Measurements from ENCODE around the gene POLD4. TPM values are rescaled to one million over a fixed set of nuclear protein-coding genes. Genes with fewer than 3 reads are reported as not detected.
A peak's percentile ranks its signal among the peaks of the same experiment; 100 is the strongest.

Gene POLD4
- total RNA-seq, 1 experiment from 2014 or later: 21.8 TPM

DNA sequence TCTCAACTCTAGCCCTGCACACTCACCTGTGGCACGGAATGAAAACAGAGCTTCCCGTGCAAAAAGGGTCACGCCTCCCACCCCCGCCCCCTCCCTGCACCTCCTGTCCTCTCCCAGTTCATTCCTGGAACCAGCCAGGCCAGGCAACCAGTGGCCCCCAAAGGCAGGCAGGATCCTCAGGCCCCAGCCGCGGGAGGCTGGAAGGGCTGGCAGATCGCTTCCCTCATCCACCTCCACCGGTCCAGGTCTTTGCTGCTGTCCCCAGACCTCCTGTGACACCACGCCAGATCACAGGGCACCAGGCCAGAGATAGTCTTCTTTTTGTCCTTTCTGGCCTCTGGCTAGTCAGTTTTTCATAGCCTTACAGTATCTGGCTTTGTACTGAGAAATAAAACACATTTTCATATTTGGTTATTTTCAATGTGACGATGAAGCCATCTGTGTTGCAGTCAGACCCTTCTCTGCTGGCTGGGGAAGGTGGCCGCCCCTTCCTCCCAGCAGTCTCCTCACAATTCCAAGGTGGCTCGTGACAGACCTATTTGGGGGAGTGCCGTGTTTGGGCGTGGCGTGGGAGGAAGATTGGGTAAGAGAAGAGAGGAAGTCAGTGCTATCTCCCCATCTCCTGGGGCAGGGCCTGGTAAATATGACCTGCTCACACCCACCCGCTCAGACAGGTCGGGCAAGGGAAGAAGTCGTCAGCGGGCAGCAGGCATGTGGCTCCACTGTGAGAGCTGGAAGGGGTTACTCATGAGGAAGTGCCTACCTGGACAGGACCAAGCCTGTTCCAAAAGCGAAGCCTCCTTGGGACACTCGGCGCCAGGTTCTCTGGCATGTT, 40.9 kb downstream of the POLD4 start:
- in situ Hi-C loops (cut with HindIII; ENCODE audit: low pct_unique_long_range_greater_than_20kb, low sequenced_read_pairs): no loop called here

DNA sequence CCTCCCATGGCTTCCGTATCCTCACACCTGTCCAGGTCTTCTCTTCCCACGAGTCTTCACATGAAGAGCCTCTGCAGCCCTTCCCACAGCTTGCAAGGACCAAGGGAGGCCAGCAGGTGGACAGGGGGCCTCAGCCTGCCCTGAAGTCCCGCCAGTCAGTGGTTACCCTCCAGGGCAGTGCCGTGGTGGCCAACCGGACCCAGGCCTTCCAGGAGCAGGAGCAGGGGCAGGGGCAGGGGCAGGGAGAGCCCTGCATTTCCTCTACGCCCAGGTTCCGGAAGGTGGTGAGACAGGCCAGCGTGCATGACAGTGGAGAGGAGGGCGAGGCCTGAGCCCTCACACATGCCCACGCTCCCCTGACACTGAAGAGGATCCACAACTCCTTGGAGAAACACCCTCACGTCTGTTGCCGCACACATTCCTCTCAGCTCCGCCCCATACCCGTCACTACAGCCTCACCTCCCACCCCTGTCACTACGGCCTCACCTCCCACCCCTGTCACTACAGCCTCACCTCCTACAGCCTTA, 41.7 kb downstream of the POLD4 start:
- in situ Hi-C loops (cut with HindIII; ENCODE audit: low pct_unique_long_range_greater_than_20kb, low sequenced_read_pairs): no loop called here
- DNase-seq (ENCODE audit: low read depth, low spot score): no peak

More for the DNA sequence above, 40.9 kb downstream of the POLD4 start:
- no peak for DNase-seq (ENCODE audit: low read depth, low spot score)

DNA sequence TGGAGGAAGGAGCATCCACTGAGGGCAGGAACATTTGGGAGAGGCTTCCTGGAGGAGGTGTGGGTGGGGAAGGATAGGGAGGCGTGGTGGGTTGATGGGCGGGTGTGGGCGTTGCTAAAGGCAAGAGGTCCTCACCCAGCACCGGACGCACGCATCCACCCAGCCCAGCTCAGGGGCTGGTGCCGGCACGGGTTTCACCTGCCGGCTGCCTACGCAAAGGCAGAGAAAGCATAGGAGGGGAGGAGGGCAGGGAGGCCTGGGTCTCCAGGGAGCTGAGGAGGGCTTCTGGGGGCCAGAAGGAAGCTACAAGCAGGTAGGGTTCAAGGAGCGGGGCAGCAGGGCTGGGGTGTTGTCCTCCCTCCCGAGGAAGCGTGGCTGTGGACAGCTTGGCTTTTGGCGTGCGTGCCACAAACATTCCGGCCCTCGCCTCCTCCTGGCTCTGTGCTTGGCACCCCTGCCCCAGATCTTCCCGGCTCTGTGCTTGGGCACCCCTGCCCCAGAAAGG, 42.2 kb downstream of the POLD4 start:
- in situ Hi-C loops (cut with HindIII; ENCODE audit: low pct_unique_long_range_greater_than_20kb, low sequenced_read_pairs): no loop called here

DNA sequence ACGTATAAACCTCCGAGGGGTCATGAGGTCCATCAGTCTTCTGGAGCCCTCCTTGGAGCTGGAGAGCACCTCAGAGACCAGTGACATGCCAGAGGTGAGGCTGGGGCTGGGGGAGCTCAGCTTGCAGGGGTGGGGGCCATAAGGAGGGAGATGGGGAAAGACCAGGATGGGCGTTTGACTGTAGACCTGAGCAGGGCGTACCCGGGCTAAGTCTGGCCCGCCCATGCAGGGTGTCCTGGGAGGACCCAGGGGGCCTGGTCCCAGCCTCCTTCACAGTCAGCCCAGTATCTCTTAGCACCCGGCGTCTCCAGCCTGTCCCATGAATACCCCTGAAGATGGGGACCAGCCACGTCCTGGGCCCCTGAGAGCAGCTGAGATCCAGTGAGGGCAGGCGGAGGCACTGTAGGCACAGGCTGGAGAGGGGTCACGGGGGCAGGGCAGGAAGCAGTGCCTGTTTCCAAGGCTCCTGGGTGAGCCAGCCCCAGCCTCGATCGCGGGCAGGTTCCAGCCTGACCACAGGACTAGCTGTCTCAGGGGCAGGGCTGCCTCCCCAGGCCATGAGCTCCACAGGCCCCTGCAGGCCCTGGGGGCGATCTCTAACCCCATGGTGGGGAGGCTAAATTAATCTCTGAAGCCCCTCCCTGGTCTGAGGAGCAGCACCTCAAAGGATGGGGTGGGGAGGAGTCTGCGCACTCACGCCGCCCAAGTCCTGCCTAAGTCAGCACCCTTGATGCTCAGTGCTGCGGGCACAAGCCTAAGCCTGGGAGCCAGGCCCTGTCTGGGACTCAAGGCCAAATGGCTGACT, 42.9 kb downstream of the POLD4 start:
- in situ Hi-C loops (cut with HindIII; ENCODE audit: low pct_unique_long_range_greater_than_20kb, low sequenced_read_pairs): no loop called here
- no peak for DNase-seq (ENCODE audit: low read depth, low spot score)

More for the DNA sequence above, 42.2 kb downstream of the POLD4 start:
- DNase-seq (ENCODE audit: low read depth, low spot score): no peak

DNA sequence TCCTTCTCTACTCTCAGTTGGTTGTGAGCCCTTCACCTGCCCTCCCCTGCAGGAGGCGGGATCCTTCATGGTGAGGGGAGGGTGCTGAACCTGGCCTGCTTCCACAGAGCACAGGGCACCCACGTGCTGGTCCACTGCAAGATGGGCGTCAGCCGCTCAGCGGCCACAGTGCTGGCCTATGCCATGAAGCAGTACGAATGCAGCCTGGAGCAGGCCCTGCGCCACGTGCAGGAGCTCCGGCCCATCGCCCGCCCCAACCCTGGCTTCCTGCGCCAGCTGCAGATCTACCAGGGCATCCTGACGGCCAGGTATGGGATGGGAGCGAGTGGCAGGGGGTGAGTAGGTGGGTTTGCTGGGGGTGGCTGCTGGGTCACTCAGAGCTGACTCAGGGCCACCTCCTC, 43.7 kb downstream of the POLD4 start:
- in situ Hi-C loops (cut with HindIII; ENCODE audit: low pct_unique_long_range_greater_than_20kb, low sequenced_read_pairs): no loop called here
- DNase-seq (ENCODE audit: low read depth, low spot score): no peak

DNA sequence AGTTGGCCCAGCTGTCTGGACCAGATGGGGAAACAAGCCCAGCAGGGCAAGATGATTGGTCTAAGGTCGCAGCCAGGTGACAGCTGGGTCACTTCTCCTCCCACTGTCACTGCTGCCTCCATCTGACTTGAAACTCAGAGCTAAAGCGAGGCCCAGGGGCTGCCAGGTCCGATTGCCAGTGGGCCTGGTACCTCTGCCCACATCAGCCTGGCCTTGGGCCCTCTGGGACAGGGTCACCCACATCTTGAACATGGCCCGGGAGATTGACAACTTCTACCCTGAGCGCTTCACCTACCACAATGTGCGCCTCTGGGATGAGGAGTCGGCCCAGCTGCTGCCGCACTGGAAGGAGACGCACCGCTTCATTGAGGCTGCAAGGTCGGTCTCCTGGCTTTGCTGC, 44.2 kb downstream of the POLD4 start:
- in situ Hi-C loops (cut with HindIII; ENCODE audit: low pct_unique_long_range_greater_than_20kb, low sequenced_read_pairs): no loop called here
- DNase-seq (ENCODE audit: low read depth, low spot score): no peak

DNA sequence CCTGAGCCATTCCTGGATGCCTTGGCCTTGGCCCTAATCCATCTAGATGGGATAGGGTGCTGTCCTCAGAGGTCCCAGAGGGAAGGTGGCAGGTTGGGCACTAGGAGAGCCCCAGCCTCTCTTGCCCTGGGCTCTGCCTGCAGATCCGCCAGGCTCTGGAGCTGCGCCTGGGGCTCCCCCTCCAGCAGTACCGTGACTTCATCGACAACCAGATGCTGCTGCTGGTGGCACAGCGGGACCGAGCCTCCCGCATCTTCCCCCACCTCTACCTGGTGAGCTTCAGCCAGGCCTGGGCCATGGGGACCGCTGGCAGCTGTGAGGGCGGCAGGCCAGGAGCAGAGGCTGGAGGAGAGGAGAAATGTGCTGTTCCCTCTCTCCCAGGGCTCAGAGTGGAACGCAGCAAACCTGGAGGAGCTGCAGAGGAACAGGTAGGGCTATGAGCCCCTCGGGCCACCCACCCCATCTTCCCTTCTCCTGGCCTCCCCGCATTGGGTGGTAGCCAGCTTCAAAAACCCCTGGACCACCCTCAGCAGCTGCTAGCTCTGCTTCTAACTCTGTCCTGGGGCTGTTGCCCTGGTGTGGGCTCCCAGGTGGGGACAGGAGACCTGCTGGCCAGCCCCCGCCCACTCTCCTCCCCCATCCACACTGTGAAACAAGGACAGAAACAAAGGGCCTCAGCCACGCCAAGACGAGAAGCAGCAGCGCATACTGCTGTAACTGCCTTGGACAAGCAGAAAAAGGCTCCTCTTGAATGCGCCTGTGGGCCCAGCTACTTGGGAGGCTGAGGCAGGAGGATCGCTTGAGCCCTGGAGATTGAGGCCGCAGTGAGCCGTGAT, 45.1 kb downstream of the POLD4 start:
- DNase-seq (ENCODE audit: low read depth, low spot score): no peak
- in situ Hi-C loops (cut with HindIII; ENCODE audit: low pct_unique_long_range_greater_than_20kb, low sequenced_read_pairs): no loop called here

DNA sequence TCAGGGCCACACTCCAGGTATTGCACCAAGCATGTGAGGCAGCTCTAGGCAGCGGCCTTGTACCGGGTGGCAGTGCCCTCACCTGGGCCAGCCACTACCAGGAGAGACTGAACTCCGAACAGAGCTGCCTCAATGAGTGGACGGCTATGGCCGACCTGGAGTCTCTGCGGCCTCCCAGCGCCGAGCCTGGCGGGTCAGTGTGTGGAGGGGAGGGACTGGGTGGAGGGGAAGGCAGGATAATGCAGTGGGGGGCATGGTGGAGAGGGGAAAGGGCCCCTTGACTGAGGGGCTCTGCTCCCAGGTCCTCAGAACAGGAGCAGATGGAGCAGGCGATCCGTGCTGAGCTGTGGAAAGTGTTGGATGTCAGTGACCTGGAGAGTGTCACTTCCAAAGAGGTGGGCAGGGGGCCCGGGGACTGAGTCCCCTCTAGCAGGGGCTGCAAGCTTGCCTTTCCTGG, 45.8 kb downstream of the POLD4 start:
- in situ Hi-C loops (cut with HindIII; ENCODE audit: low pct_unique_long_range_greater_than_20kb, low sequenced_read_pairs): no loop called here
- no peak for DNase-seq (ENCODE audit: low read depth, low spot score)

DNA sequence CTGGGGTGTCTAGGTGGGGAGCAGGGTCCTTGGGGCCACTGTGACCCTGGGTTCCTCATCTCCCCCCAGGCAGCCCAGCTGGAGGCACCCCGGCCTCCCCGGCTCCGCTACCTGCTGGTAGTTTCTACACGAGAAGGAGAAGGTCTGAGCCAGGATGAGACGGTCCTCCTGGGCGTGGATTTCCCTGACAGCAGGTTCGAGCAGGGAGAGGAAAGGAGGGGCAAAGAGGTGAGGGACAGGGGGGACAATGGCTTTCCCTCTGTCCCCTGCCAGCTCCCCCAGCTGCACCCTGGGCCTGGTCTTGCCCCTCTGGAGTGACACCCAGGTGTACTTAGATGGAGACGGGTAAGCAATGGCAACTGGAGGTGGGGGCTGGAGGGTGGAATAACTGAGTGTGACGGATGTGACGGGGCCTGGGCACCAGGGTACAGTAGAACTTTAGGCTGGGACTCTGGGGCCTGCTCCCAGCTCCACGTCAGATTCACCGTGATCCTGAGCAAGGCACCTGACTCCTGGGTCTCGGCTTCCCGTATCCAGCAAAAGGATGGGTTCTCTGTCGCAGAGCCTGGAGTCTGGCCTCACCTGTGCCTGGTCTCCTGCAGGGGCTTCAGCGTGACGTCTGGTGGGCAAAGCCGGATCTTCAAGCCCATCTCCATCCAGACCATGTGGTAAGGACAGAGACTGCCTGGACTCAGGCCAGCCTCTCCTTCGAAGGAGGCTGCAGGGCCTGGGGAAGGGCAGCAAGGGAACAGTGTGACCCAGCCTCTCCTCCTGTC, 46.4 kb downstream of the POLD4 start:
- in situ Hi-C loops (cut with HindIII; ENCODE audit: low pct_unique_long_range_greater_than_20kb, low sequenced_read_pairs): no loop called here
- no peak for DNase-seq (ENCODE audit: low read depth, low spot score)

DNA sequence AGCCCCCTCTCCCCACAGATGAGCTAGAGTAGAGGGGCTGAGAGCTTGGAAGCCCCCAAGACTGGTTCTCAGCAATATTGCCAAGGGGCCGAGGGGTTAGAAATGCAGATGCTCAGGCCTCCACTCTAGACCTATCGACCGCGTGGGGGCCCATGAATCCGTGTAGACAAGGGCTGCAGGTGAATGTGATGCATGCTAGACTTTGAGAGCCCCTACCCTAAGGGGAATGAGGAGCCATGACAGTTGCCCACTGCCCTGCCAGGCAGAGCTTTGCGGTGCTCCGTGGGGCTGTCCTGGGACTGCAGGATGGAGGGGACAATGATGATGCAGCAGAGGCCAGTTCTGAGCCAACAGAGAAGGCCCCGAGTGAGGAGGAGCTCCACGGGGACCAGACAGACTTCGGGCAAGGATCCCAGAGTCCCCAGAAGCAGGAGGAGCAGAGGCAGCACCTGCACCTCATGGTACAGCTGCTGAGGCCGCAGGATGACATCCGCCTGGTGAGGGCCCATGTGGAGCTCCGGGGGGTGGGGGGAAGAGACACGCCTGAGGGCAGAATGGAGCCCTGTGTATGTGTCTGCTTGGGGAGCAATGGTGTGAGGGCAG, 48.7 kb downstream of the POLD4 start:
- no peak for DNase-seq (ENCODE audit: low read depth, low spot score)
- in situ Hi-C loops (cut with HindIII; ENCODE audit: low pct_unique_long_range_greater_than_20kb, low sequenced_read_pairs): no loop called here

DNA sequence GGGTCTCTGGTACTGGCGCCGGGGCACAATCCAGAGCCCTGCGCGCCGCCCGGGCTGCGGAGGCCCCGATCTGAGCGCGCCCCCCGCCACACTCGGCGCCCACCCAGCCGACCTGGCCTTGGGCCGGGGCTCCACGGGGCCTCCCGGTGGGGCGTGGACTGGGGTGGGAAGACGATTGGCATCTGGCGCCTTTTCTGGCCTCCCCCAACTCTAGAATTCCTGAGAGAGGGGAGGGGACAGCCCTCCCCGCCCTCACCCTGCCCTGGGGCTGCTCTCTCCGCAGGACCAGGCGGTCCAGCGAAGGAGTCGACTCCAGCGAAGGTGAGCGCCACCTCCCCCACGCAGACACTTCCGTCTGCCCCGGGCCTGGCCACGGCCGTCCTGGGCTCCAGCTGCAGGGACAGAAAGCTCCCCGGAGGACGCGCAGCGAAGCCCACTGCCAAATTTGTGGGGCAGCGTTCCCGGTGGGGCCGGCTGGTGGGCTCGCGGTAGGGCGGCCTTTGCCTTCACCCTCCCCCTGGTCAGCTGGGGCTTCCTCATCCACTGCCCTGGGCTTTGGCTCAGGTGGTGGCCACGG, 49.4 kb downstream of the POLD4 start:
- in situ Hi-C loops (cut with HindIII; ENCODE audit: low pct_unique_long_range_greater_than_20kb, low sequenced_read_pairs): no loop called here
- DNase-seq (ENCODE audit: low read depth, low spot score): no peak

DNA sequence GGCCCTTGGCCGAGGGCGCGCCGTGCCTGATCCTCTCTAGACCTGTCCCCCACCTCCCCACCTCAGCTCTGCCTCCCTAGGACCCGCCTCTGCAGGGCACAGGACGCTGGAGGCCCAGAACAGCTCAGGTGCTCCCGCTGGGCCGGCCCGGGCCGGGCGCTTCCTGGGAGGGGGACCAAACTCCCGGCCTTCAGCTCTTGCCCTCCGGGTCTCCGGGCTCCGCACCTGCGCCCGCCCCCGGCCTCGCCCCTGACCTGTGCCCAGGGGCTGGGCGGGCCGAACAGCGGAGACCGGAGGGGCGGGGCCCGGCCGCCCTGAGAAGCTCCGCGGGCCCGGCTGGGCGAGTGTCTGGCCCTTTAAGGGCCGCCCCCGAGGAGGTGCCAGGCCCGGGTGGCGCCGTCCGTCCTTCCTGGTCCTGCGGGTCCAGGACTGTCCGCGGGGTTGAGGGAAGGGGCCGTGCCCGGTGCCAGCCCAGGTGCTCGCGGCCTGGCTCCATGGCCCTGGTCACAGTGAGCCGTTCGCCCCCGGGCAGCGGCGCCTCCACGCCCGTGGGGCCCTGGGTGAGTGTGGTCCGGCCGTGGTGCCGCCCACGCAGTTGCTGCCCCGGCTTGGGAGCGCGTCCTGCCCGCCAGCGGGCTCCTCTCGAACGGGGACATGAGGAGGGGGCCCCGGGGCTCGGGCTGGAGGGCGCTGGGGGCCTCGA, 50.1 kb downstream of the POLD4 start, which contains the start of gene SSH3:
Gene SSH3 (plus strand): TSS at position 399 of the 703 bp plus-strand sequence. CDS start 96 bp downstream, at position 495.
- peak; percentile 54 for DNase-seq (ENCODE audit: low read depth, low spot score)

DNA sequence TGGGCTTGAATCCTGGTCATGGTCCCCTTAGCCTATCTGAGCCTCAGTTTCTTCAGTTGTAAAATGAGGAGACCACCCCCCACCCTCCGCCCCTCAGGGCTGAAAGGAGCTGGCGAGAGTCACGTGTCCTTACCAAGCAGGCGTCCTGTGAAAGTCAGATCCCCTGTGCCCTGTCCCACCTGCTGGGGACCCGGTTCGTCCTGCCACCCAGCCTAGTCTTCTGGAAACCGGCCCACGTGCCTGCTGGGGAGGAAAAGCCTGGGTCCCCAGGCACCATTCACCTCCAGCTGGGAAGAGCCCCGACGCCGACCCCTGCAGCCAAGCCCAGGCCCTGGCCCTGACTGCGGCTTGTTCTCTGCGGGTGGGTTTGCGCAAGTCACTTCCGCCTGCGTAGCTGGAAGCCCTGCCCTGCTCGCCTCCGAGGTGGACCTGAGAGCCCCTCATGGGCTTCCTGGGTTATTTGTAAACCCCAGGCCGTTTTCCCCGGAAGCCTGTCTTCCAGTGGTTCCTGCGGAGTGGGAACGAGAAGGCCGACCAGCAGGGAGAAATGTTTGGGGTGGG, 50.7 kb downstream of the POLD4 start:
- in situ Hi-C loops (cut with HindIII; ENCODE audit: low pct_unique_long_range_greater_than_20kb, low sequenced_read_pairs): no loop called here
- DNase-seq (ENCODE audit: low read depth, low spot score): no peak

More for the DNA sequence above, 50.1 kb downstream of the POLD4 start, which contains the start of gene SSH3:
- in situ Hi-C loops (cut with HindIII; ENCODE audit: low pct_unique_long_range_greater_than_20kb, low sequenced_read_pairs): no loop called here

DNA sequence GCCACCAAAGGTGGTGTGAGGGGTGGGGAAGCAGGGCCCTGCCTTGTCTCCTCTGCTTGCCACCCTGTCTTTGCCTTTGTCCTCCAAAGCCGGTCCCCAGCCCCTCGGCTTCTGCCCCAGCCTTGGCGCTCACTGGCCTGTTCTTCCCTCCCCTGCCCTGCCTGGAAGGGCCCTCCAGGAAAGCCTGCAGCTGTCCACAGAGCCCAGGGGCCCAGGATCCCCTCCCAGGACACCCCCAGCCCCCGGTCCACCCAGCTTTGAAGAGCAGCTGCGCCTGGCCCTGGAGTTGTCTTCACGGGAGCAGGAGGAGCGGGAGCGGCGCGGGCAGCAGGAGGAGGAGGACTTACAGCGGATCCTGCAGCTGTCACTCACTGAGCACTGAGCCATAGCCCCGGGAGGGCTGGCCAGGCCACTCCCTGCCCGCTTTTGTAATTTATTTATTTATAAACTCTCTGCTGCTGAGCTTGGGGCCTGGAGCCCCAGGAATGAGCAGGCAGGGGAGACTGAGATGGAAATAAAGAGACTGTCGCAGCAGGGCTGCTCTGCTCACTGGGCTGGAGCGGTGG, 51.3 kb downstream of the POLD4 start:
- in situ Hi-C loops (cut with HindIII; ENCODE audit: low pct_unique_long_range_greater_than_20kb, low sequenced_read_pairs): no loop called here
- DNase-seq (ENCODE audit: low read depth, low spot score): no peak

Measured in SK-MEL-5 (cell line).